Measurements from ENCODE around the gene NANOS2. TPM values are rescaled to one million over a fixed set of nuclear protein-coding genes. Genes with fewer than 3 reads are reported as not detected.

NANOS2 gene
- total and polyA plus RNA-seq, 2 of the 4 experiments (the other 2 are of a cell fraction), result not detected

DNA sequence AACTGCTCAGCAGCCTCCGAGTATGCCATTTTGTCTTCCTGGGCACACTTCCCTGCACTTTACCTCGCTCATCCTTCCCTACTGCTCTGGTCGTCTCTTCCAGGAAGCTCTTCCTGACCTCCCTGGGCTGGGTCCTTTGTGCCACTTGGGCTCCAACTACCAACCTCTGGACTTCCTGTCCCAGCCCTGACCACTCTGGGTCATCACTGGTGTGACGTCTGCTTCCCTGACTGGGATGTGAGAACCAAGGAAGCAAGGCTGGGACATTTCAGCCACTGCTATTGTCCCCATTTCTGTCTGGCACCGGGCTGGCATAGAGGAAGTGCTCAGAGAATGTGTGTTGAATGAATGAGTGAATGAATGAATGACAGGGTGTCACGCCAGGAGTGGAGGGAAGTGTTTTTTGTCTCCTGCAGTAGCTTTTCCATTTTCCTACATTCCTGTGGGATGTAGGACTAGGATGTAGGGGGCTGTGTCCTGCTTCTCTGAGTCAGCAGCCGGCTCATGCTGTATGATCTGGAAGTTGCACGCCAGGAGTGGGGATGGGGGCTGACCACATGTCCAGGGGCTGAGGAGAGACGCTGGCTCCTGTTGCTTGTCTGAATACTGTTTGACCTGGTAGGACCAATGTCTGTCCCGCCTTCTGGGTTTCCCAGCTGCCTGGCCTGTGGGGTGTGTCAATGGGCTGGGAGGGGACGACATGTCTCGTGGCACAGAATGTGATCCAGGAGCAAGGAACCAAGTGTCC is 44.4 kb upstream of the NANOS2 start:
- dilution Hi-C loops (cut with HindIII; ENCODE audit: low sequenced_read_pairs, unreplicated experiment), result no loop called here
- Histone ChIP-seq H3K79me1 (ENCODE audit: low read depth in 1 of 2, low read length in 2 of 2) (no peaks in the 10 kb centered on the region), H3K14ac (replicated peaks; ENCODE audit: low read depth, low read length) (no peak overlapping the region), H2BK120ac (ENCODE audit: low read depth, low read length) (no peak overlapping the region), H4K8ac (ENCODE audit: low read depth in 2 of 2, low read length in 2 of 2) (no peak overlapping the region), H3K36me3 (ENCODE audit: control insufficient read depth, insufficient read depth, low read length) (no peaks in the 10 kb centered on the region), H3K4me1 (ENCODE audit: control insufficient read depth, insufficient read depth, low read length) (no peaks in the 10 kb centered on the region), H3K56ac (ENCODE audit: extremely low read depth, insufficient read depth, low read length) (no peak overlapping the region), H4K91ac (ENCODE audit: insufficient read depth, low read depth, low read length) (no peak overlapping the region), H2AFZ (replicated peaks; ENCODE audit: low read length, poor library complexity) (no peak overlapping the region), H2BK20ac (ENCODE audit: low read depth, low read length) (no peak overlapping the region), H3K27me3 (ENCODE audit: control insufficient read depth, insufficient read depth, low read length) (peaks cover 24% of the 10 kb centered on the region), H3K9me3 (ENCODE audit: control insufficient read depth, insufficient read depth, low read length) (no peaks in the 10 kb centered on the region), H2BK15ac (ENCODE audit: low read depth, low read length) (no peak overlapping the region), H3K18ac (ENCODE audit: low read depth, low read length) (no peak overlapping the region), H3K23ac (ENCODE audit: low read depth, low read length) (no peak overlapping the region), H2AK5ac (ENCODE audit: low read depth, low read length) (no peak overlapping the region), H4K5ac (ENCODE audit: low read depth, low read length) (no peak overlapping the region), H3K4me2 (ENCODE audit: low read depth, low read length) (no peak overlapping the region), H3K4ac (ENCODE audit: low read depth, low read length) (no peak overlapping the region), H2AK9ac (replicated peaks; ENCODE audit: low read depth, low read length, poor library complexity) (no peak overlapping the region), H3K27ac (ENCODE audit: insufficient read depth, low read length) (no peak overlapping the region), H3K4me3 (ENCODE audit: insufficient read depth, low read depth, low read length) (no peak overlapping the region), H2BK5ac (ENCODE audit: low read depth, low read length, poor library complexity, severe bottlenecking) (no peak overlapping the region), H3K9ac (ENCODE audit: low read depth, low read length) (no peak overlapping the region), H4K20me1 (ENCODE audit: insufficient read depth, low read length) (no peaks in the 10 kb centered on the region; the same call in 1 of the 2 replicates), H3K9me1 (ENCODE audit: insufficient read depth, low read length) (peaks cover 4% of the 10 kb centered on the region; the same call in 1 of the 2 replicates)
- ChIA-PET POLR2A (ENCODE audit: unreplicated experiment) (no interaction called here), CTCF (no interaction called here)
- DNase-seq (no peak), ATAC-seq (ENCODE audit: low read depth) (no peak)
- in situ Hi-C loops (cut with MboI; ENCODE audit: low sequenced_read_pairs), result no loop called here
- no peak for TF ChIP-seq SMC3 (IDR thresholded peaks at IDR 0.05; ENCODE audit: low read depth, low read length)
- no peak for TF ChIP-seq FOS (IDR thresholded peaks at IDR 0.05; ENCODE audit: low read depth, low read length)
- TF ChIP-seq CEBPB (IDR thresholded peaks at IDR 0.05; ENCODE audit: low read depth, low read length), result no peak
- 70% methylated on average over 2 of the region's 12 CpGs; no CpG with 5 or more reads in 1 of the 2 experiments for WGBS, 2 experiments (ENCODE audit: extremely low coverage in 2 of 2, insufficient read length in 1 of 2)
- intact Hi-C loops (cut with micrococcal nuclease), result no loop called here
- BruUV-seq (replicated peaks), result no TSS peak
